AG04450 (cell line): ENCODE measurements around the gene SERPINB12. TPM values are rescaled to one million over a fixed set of nuclear protein-coding genes. Genes with fewer than 3 reads are reported as not detected.

Source experiments
- CTCF ChIA-PET: fragments of 300-600, 350-600 bp; formaldehyde crosslinking; extraction: SDS; loops from one replicate; lab custom pipeline; 2022; ENCODE audit warnings: antibody characterized with exemption, inconsistent platforms; lab: Charles Lee
- POLR2A ChIA-PET: fragments of 350-600 bp; formaldehyde crosslinking; extraction: SDS; loops from one replicate; lab custom pipeline; 2021; ENCODE audit warnings: antibody characterized with exemption, inconsistent platforms; lab: Yijun Ruan, JAX
- DNase-seq: peaks from one replicate; pipeline ENCODE4 v3.0.0-alpha.2; 2011; ENCODE audit warnings: low read depth, low spot score
- H3K27ac ChIP-seq: one replicate; pipeline ENCODE4 v1.5.1; 2012; ENCODE audit warnings: low read depth, low read length, control low read depth
- H3K27me3 ChIP-seq: one replicate; pipeline ENCODE4 v1.6.0; 2012; ENCODE audit warnings: low read length; ENCODE audit not compliant: control insufficient read depth, insufficient read depth
- H3K4me3 ChIP-seq: 2 replicates; pipeline ENCODE4 v1.5.1; 2011; ENCODE audit warnings: mild to moderate bottlenecking, low read depth, low read length, control low read depth
- H3K9me3 ChIP-seq: 2 replicates; pipeline ENCODE4 v1.5.1; 2012; ENCODE audit warnings: low read length; ENCODE audit not compliant: control insufficient read depth, insufficient read depth
- CTCF ChIP-seq: IDR thresholded peaks from 2 replicates; pipeline ENCODE4 v1.5.1; 2011; ENCODE audit warnings: low read depth, low read length, control low read depth, inconsistent platforms
- polyA plus RNA-seq: library from polyadenylated mRNA; depleted of rRNA; stranded (reverse); fragments of >200 nt; gene quantifications from 2 replicates; pipeline ENCODE4 v1.2.3, GENCODE V29; 2011

The SERPINB12 gene
- polyA plus RNA-seq, 1 experiment: not detected

GRCh38 chr18:63596964-63597363 lies 54.8 kb downstream of the SERPINB12 start:
- DNase-seq: no peak
- Histone ChIP-seq H3K9me3 (no peaks in the 10 kb centered on the region), H3K27me3 (no peaks in the 10 kb centered on the region), H3K4me3 (no peak overlapping the region), H3K27ac (no peak overlapping the region)
- POLR2A ChIA-PET: no interaction called here
- CTCF ChIA-PET: no interaction called here
- TF ChIP-seq CTCF: no peak

- Histone ChIP-seq H3K9me3 (no peaks in the 10 kb centered on the region), H3K27ac (no peak overlapping the region), H3K27me3 (no peaks in the 10 kb centered on the region), H3K4me3 (no peak overlapping the region)
- TF ChIP-seq CTCF: no peak
- CTCF ChIA-PET: interaction anchor here (1.1 to 4.2 kb wide), 2 partner anchors 25 to 587 kb away, joined by 4 to 17 read pairs; no protein-coding TSS in a partner anchor
- no peak for DNase-seq
- POLR2A ChIA-PET: no interaction called here
Measured at GRCh38 chr18:63603355-63603754, 61.2 kb downstream of the SERPINB12 start.

- POLR2A ChIA-PET: no interaction called here
Measured at GRCh38 chr18:63603772-63604171, 61.6 kb downstream of the SERPINB12 start.

GRCh38 chr18:63604791-63605567 lies 62.8 kb downstream of the SERPINB12 start:
- no peak for DNase-seq
- no peaks in the 10 kb centered on the region for H3K9me3 ChIP-seq
- H3K27me3 ChIP-seq: no peaks in the 10 kb centered on the region
- POLR2A ChIA-PET: no interaction called here
- TF ChIP-seq CTCF: no peak
- CTCF ChIA-PET: interaction anchor here (1.0 to 4.2 kb wide), 3 partner anchors 26 to 243 kb away, joined by 3 to 17 read pairs (median 5); no protein-coding TSS in a partner anchor
- no peak overlapping the region for H3K4me3 ChIP-seq
- H3K27ac ChIP-seq: no peak overlapping the region

More at GRCh38 chr18:63603772-63604171, 61.6 kb downstream of the SERPINB12 start:
- Histone ChIP-seq H3K9me3 (no peaks in the 10 kb centered on the region), H3K27me3 (no peaks in the 10 kb centered on the region), H3K27ac (no peak overlapping the region), H3K4me3 (no peak overlapping the region)
- no peak for TF ChIP-seq CTCF
- CTCF ChIA-PET: interaction anchor here (1.1 to 4.2 kb wide), 2 partner anchors 25 to 588 kb away, joined by 4 to 17 read pairs; no protein-coding TSS in a partner anchor
- DNase-seq: no peak

- TF ChIP-seq CTCF: no peak
- Histone ChIP-seq H3K27ac (no peak overlapping the region), H3K27me3 (no peaks in the 10 kb centered on the region), H3K4me3 (no peak overlapping the region), H3K9me3 (no peaks in the 10 kb centered on the region)
- no peak for DNase-seq
- ChIA-PET POLR2A (no interaction called here), CTCF (interaction anchor here (4.2 kb wide), 1 partner anchor 28 kb away, joined by 17 read pairs; no protein-coding TSS in a partner anchor)
Measured at GRCh38 chr18:63606526-63606925, 64.4 kb downstream of the SERPINB12 start.
